DOHH2 (cell line): ENCODE results near the gene FEM1C.

Source experiments
- CTCF ChIP-seq: fragments of 200-600 bp; sonication (generic); IDR thresholded peaks from one replicate; pipeline ENCODE4 v1.5.1; 2014; ENCODE audit warnings: antibody characterized with exemption, mild to moderate bottlenecking, low read depth, low read length; ENCODE audit not compliant: poor library complexity, severe bottlenecking
- EZH2phosphoT487 ChIP-seq: fragments of 200-600 bp; sonication (generic); IDR thresholded peaks from 2 replicates; pipeline ENCODE4 v1.6.1; 2017; ENCODE audit warnings: borderline replicate concordance, mild to moderate bottlenecking, antibody characterized with exemption, low read length, moderate library complexity, mixed read lengths

GRCh38 chr5:115580941-115581340 is 36.4 kb upstream of the FEM1C start:
- no peak for TF ChIP-seq EZH2phosphoT487
- TF ChIP-seq CTCF = no peak
